Gastroesophageal sphincter (tissue), 4 donors: ENCODE results near the gene VPS13D. TPM values are rescaled to one million over a fixed set of nuclear protein-coding genes. Genes with fewer than 3 reads are reported as not detected.

ENCODE experiments used
- ATAC-seq: fragments of 150-250 bp; one replicate; pipeline ENCODE4 v1.9.1; 2016; ENCODE audit warnings: mild to moderate bottlenecking, moderate library complexity
- H3K27ac ChIP-seq, 4 donors: fragments of 200-600 bp; sonication (generic) in 3 of 4; 1 replicate in 3 of 4; 2 replicates in 1 of 4; pipeline ENCODE4 v1.5.1; 2016 to 2019
- H3K27me3 ChIP-seq: fragments of 200-600 bp; sonication (generic); one replicate; pipeline ENCODE4 v1.5.1; 2019
- H3K36me3 ChIP-seq, 2 donors: fragments of 200-600 bp; sonication (generic); one replicate each; pipeline ENCODE4 v1.5.1; 2019; ENCODE audit warnings: control low read depth in 1 of 2
- H3K4me1 ChIP-seq, 3 donors: fragments of 200-600 bp; sonication (generic); 1 replicate in 2 of 3; 2 replicates in 1 of 3; pipeline ENCODE4 v1.5.1; 2016 to 2019; ENCODE audit warnings: control low read depth in 2 of 3
- H3K4me3 ChIP-seq, 2 donors: fragments of 200-600 bp; sonication (generic); one replicate each; pipeline ENCODE4 v1.5.1; 2019; ENCODE audit warnings: mild to moderate bottlenecking in 1 of 2, moderate library complexity in 1 of 2
- H3K9me3 ChIP-seq, 3 donors: fragments of 200-600 bp; sonication (generic); one replicate each; pipeline ENCODE4 v1.5.1; 2017 to 2019; ENCODE audit warnings: control low read depth in 2 of 3
- EP300 ChIP-seq: sonication (generic); formaldehyde crosslinking; IDR thresholded peaks from one replicate; pipeline ENCODE4 v1.6.1; 2017; ENCODE audit warnings: antibody characterized with exemption, mild to moderate bottlenecking
- POLR2A ChIP-seq, 2 donors: fragments of 450-650 bp; IDR thresholded peaks; one replicate each; pipeline ENCODE4 v1.6.1; 2017; ENCODE audit warnings: antibody characterized with exemption in 2 of 2, mild to moderate bottlenecking in 2 of 2, moderate library complexity in 1 of 2
- POLR2AphosphoS5 ChIP-seq: sonication (generic); formaldehyde crosslinking; IDR thresholded peaks from one replicate; pipeline ENCODE4 v1.6.1; 2017; ENCODE audit warnings: antibody characterized with exemption
- WGBS, 2 donors: methylation state at CpG; one replicate each; pipeline ENCODE4 v1.1.5; 2018; ENCODE audit warnings: low coverage in 1 of 2; 5-methylcytosine and 5-hydroxymethylcytosine counted together
- total RNA-seq, 4 donors: library from RNA; depleted of rRNA; stranded (reverse); fragments of >200 nt; gene quantifications; one replicate each; pipeline ENCODE4 v1.1.0, GENCODE V29; 2016
- TF ChIP-seq, protein P1 (sequence below), 4 experiments: fragments of 200-600 bp in 2 of 4; fragments of 450-650 bp in 2 of 4; sonication (generic) in 1 of 4; IDR thresholded peaks; one replicate each; pipeline ENCODE4 v1.5.1; 2017 to 2019; ENCODE audit warnings: antibody characterized with exemption in 4 of 4, mild to moderate bottlenecking in 2 of 4, moderate library complexity in 2 of 4

Gene VPS13D
- total RNA-seq, 4 donors from 2014 or later = 62.3 to 95.5 (median 81.5) TPM

DNA sequence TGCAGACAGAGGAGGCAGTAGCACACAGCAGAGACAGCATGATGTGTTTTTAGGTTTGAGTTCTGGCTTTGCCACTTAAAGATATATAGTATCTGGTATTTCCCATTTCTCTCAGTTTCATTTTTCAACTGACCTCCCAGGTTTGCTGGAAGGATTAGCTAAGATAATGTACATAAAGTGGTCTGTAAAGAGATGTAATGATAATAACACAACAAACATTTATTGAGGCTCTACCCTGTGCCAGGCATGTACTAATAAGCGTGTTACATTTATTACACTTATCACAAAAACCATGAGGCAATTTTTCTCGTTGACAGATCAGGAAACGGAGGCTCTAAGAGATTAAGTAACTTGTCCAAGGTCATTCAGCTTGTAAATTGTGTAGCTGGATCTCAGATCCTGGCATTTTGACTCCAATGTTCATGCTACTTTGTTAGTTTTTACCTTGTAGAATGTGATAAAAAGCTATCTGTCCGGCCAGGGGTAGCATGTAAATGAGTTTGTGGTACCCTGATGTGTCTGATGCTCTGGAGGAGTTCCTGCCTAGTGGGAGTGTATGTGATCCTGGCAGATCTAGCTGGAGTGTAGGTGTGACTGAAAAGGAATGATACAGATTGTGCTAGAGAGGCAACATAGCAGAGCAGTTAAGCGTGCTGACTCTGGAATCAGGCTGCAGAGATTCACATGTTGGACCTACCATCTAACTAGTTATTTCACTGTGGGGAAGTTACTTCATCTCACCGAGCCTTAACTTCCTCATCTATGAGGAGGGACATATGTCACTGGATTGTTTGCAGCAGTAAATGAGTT is 146.6 kb downstream of the VPS13D start:
- Histone ChIP-seq H3K9me3 (no peaks in the 10 kb centered on the region), H3K4me3 (no peak overlapping the region), H3K36me3 (peaks cover 0 to 73% of the 10 kb centered on the region in 2 donors), H3K27me3 (no peaks in the 10 kb centered on the region), H3K4me1 (peaks cover 2 to 29% (median 6%) of the 10 kb centered on the region in 3 donors), H3K27ac (no peak overlapping the region)
- peak; percentile 39 for ATAC-seq
- 47 to 78% methylated on average over 6 of the region's 6 CpGs for WGBS, 2 donors
- TF ChIP-seq, protein P1, sequence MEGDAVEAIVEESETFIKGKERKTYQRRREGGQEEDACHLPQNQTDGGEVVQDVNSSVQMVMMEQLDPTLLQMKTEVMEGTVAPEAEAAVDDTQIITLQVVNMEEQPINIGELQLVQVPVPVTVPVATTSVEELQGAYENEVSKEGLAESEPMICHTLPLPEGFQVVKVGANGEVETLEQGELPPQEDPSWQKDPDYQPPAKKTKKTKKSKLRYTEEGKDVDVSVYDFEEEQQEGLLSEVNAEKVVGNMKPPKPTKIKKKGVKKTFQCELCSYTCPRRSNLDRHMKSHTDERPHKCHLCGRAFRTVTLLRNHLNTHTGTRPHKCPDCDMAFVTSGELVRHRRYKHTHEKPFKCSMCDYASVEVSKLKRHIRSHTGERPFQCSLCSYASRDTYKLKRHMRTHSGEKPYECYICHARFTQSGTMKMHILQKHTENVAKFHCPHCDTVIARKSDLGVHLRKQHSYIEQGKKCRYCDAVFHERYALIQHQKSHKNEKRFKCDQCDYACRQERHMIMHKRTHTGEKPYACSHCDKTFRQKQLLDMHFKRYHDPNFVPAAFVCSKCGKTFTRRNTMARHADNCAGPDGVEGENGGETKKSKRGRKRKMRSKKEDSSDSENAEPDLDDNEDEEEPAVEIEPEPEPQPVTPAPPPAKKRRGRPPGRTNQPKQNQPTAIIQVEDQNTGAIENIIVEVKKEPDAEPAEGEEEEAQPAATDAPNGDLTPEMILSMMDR (IDR thresholded peaks at IDR 0.05) = no peak
- no peak for TF ChIP-seq POLR2AphosphoS5
- TF ChIP-seq EP300 = no peak
- no peak for TF ChIP-seq POLR2A (IDR thresholded peaks at IDR 0.05)

DNA sequence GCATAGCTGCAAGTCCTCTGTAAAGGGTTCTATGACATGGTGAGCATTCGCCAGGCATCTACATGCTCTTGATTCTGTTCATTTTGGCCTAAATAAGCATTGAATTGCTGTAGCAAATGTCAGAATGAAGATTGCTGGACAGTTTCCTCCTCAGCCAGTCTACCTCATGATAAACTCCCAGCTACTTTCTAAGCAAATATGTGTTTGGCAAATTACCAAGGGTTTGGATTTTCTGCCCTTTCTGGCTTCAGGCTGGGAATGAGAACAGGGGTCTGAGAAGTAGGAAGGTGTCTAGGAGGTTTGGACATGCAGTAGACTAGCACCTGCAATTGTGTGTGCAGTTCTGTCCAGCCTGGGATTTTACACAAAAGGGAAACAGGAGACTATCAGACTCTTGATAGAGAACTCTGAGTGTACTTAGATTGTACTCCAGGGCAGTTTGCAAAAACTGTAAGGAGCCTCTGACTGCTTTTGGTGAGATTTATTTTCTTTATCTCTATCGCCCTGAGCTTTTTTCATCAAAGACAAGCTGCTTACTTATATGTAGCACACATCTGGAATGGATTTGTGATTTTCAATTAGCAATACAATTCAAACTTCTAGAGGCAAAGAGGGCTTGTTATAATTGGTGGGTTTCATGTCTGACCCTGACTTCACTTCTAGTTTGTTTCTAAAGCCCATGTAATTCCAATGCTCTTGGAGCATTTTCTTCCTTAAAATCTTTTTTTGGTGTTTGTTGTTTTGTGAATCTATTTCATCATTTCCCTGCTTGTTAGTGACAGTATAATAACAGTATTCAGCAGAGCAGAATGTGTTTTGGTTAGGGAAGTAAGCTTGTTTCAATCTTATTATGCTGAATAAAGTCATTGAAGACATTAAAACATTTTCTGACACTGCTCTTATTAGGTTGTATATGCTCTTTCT is 150.8 kb downstream of the VPS13D start:
- peaks cover 2 to 41% (median 6%) of the 10 kb centered on the region in 3 donors for H3K4me1 ChIP-seq
- peak overlapping the region in 3 of 4 donors; percentile 56 to 63 (median 58) for H3K27ac ChIP-seq
- no peaks in the 10 kb centered on the region for H3K27me3 ChIP-seq
- no peak for ATAC-seq
- no peak for TF ChIP-seq POLR2A (IDR thresholded peaks at IDR 0.05)
- TF ChIP-seq, protein P1 (IDR thresholded peaks at IDR 0.05) = no peak
- TF ChIP-seq EP300 = no peak
- TF ChIP-seq POLR2AphosphoS5 = no peak
- H3K4me3 ChIP-seq = no peak overlapping the region
- H3K9me3 ChIP-seq = no peaks in the 10 kb centered on the region
- WGBS, 2 donors = 57% methylated on average over 2 of the region's 2 CpGs
- peaks cover 0 to 87% of the 10 kb centered on the region in 2 donors for H3K36me3 ChIP-seq

DNA sequence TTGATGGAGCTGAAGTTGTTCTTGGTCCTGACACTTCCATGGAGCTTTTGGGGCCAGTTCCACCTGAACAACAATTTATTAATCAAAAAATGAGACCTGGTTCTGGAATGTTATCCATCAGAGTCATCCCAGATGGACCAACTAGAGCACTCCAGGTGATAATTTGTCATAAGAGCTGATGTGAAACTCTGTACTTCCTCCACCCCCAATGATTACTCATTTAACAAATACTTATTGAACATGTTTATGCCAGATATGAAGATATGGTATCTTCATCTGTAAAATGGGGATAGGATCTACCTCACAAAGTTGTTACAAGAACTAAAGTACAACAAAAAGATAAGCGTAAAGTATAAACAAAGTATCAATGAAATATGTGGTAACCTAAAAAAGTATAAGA is 153.2 kb downstream of the VPS13D start:
- 86 to 92% methylated on average over 1 of the region's 1 CpG for WGBS, 2 donors
- ATAC-seq = no peak
- no peaks in the 10 kb centered on the region for H3K27me3 ChIP-seq
- no peak overlapping the region for H3K4me3 ChIP-seq
- H3K27ac ChIP-seq = no peak overlapping the region
- peaks cover 9 to 87% of the 10 kb centered on the region in 2 donors for H3K36me3 ChIP-seq
- TF ChIP-seq, protein P1 (IDR thresholded peaks at IDR 0.05) = no peak
- TF ChIP-seq EP300 (no peak), POLR2AphosphoS5 (no peak), POLR2A (IDR thresholded peaks at IDR 0.05) (no peak)
- H3K9me3 ChIP-seq = peaks cover 0 to 12% (median 0%) of the 10 kb centered on the region in 3 donors
- H3K4me1 ChIP-seq = peaks cover 2 to 29% (median 6%) of the 10 kb centered on the region in 3 donors

DNA sequence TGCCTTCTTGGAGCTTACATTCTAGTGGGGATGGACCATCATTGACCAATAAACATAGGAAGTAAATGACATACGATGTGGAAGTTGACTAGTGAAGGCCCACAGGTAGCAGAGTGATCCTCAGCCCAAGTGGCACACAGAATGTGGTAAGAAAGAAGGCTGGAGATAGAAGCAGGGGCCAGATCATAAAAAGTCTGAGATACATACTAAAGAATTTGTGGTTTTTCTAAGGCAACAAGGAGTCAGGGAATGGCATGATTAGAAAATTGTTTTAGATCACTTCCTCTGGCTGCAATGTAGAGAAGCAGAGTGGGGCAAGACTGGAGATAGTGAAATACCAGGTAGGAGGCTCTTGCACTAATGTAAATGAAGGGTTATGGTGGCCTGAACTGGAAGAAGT is 154.0 kb downstream of the VPS13D start:
- peaks cover 2 to 29% (median 6%) of the 10 kb centered on the region in 3 donors for H3K4me1 ChIP-seq
- no peak for ATAC-seq
- H3K9me3 ChIP-seq = peaks cover 0 to 12% (median 0%) of the 10 kb centered on the region in 3 donors
- no peaks in the 10 kb centered on the region for H3K27me3 ChIP-seq
- no peak overlapping the region for H3K4me3 ChIP-seq
- H3K36me3 ChIP-seq = peaks cover 9 to 87% of the 10 kb centered on the region in 2 donors
- no peak overlapping the region for H3K27ac ChIP-seq
- TF ChIP-seq POLR2A (IDR thresholded peaks at IDR 0.05) = no peak
- TF ChIP-seq, protein P1 (IDR thresholded peaks at IDR 0.05) = no peak
- TF ChIP-seq POLR2AphosphoS5 = no peak
- 100% methylated on average over 1 of the region's 1 CpG; no CpG with 5 or more reads in 1 of the 2 donors for WGBS, 2 donors
